ENCODE data around the gene ARMH3.

Gene ARMH3

GRCh38 chr10:101894742-101895141 lies 161.2 kb downstream of the ARMH3 start:
- no peak for TF ChIP-seq CTCF (IDR thresholded peaks at IDR 0.05; ENCODE audit: low read depth, low read length)
- H3K4me3 ChIP-seq (ENCODE audit: low read depth, low read length), result no peak overlapping the region

GRCh38 chr10:101894266-101894665 lies 161.7 kb downstream of the ARMH3 start:
- no peak for TF ChIP-seq CTCF (IDR thresholded peaks at IDR 0.05; ENCODE audit: low read depth, low read length)

GRCh38 chr10:101893510-101894120 lies 162.4 kb downstream of the ARMH3 start:
- H3K4me3 ChIP-seq (ENCODE audit: low read depth, low read length), result no peak overlapping the region
- TF ChIP-seq CTCF (IDR thresholded peaks at IDR 0.05; ENCODE audit: low read depth, low read length), result no peak

More at GRCh38 chr10:101894266-101894665, 161.7 kb downstream of the ARMH3 start:
- no peak overlapping the region for H3K4me3 ChIP-seq (ENCODE audit: low read depth, low read length)

GRCh38 chr10:101892782-101893391 lies 163.1 kb downstream of the ARMH3 start:
- TF ChIP-seq CTCF (IDR thresholded peaks at IDR 0.05; ENCODE audit: low read depth, low read length), result no peak
- no peak overlapping the region for H3K4me3 ChIP-seq (ENCODE audit: low read depth, low read length)

GRCh38 chr10:101889256-101890210 lies 166.4 kb downstream of the ARMH3 start:
- no peak overlapping the region for H3K4me3 ChIP-seq (ENCODE audit: low read depth, low read length)
- TF ChIP-seq CTCF (IDR thresholded peaks at IDR 0.05; ENCODE audit: low read depth, low read length), result peak; percentile 88

GRCh38 chr10:101888251-101888949 lies 167.6 kb downstream of the ARMH3 start:
- no peak overlapping the region for H3K4me3 ChIP-seq (ENCODE audit: low read depth, low read length)
- no peak for TF ChIP-seq CTCF (IDR thresholded peaks at IDR 0.05; ENCODE audit: low read depth, low read length)
